K562 (cell line): Measurements from ENCODE around the gene FERMT3. TPM values are rescaled to one million over a fixed set of nuclear protein-coding genes. Genes with fewer than 3 reads are reported as not detected.
A peak's percentile ranks its signal among the peaks of the same experiment; 100 is the strongest.

ENCODE experiments used
- CEBPG ChIP-seq, 3 experiments: fragments of 200-800 bp in 1 of 3; sonication (Bioruptor generic) in 1 of 3; sonication (generic) in 1 of 3; formaldehyde crosslinking in 1 of 3; IDR thresholded peaks in 2 of 3; conservative IDR thresholded peaks in 1 of 3; 2 replicates each; pipeline versions ENCODE4 v1.6.1 to v1.8.0; 2016 to 2022; ENCODE audit warnings: missing compliant biosample characterization in 2 of 3, missing genetic modification characterization in 2 of 3, mild to moderate bottlenecking in 1 of 3, missing genetic modification reagents in 1 of 3
- FOXP1 ChIP-seq: sonication (generic); formaldehyde crosslinking; IDR thresholded peaks from 2 replicates; pipeline ENCODE4 v1.8.0; 2022; ENCODE audit warnings: mild to moderate bottlenecking, missing genetic modification reagents
- GATAD2A ChIP-seq: fragments of 450-650 bp; IDR thresholded peaks from 2 replicates; pipeline ENCODE4 v1.6.1; 2017
- HMG20A ChIP-seq: fragments of 450-650 bp; formaldehyde crosslinking; conservative IDR thresholded peaks from 2 replicates; pipeline ENCODE4 v1.4.0; 2020; ENCODE audit warnings: mild to moderate bottlenecking, mixed read lengths
- HNRNPH1 ChIP-seq: fragments of 200-400 bp; formaldehyde crosslinking; optimal IDR thresholded peaks from 2 replicates; pipeline ENCODE3; 2017; ENCODE audit warnings: low read depth, mild to moderate bottlenecking, low read length, moderate library complexity
- JUNB ChIP-seq: fragments of 450-650 bp; formaldehyde crosslinking; conservative IDR thresholded peaks from 2 replicates; pipeline ENCODE4 v1.4.0; 2020; ENCODE audit warnings: mild to moderate bottlenecking
- NELFE ChIP-seq: IDR thresholded peaks from 2 replicates; pipeline ENCODE4 v1.6.1; 2011; ENCODE audit warnings: mild to moderate bottlenecking; ENCODE audit not compliant: insufficient read depth, insufficient read length
- NFE2L1 ChIP-seq: fragments of 450-650 bp; IDR thresholded peaks from 2 replicates; pipeline ENCODE4 v1.6.1; 2016; ENCODE audit warnings: missing genetic modification characterization, low read depth, mild to moderate bottlenecking, missing compliant biosample characterization, moderate library complexity, borderline replicate concordance
- RBFOX2 ChIP-seq: fragments of 200-400 bp; formaldehyde crosslinking; IDR thresholded peaks from 2 replicates; pipeline ENCODE4 v1.6.1; 2017; ENCODE audit warnings: low read depth, mild to moderate bottlenecking, low read length, moderate library complexity
- SOX6 ChIP-seq: fragments of 450-650 bp; IDR thresholded peaks from 2 replicates; pipeline ENCODE4 v1.6.1; 2014; ENCODE audit warnings: mild to moderate bottlenecking
- TCFL5 ChIP-seq: fragments of 250-450 bp; sonication (Bioruptor Pico); conservative IDR thresholded peaks from 2 replicates; pipeline ENCODE4 v1.6.1; 2021; ENCODE audit warnings: mild to moderate bottlenecking, moderate library complexity, matching md5 sums
- YY1 ChIP-seq, 3 experiments: IDR thresholded peaks; 2 replicates each; pipeline ENCODE4 v1.6.1; 2011; ENCODE audit warnings: low read length in 2 of 3, mild to moderate bottlenecking in 2 of 3, moderate library complexity in 2 of 3, borderline replicate concordance in 1 of 3, control low read depth in 1 of 3, low read depth in 1 of 3; ENCODE audit not compliant: insufficient read depth in 3 of 3, insufficient replicate concordance in 2 of 3, control insufficient read depth in 1 of 3, insufficient read length in 1 of 3; ENCODE audit errors: extremely low read depth in 1 of 3
- ZC3H4 ChIP-seq: sonication (generic); formaldehyde crosslinking; IDR thresholded peaks from 2 replicates; pipeline ENCODE4 v1.9.0; 2021; ENCODE audit warnings: missing genetic modification reagents, borderline replicate concordance
- ZNF224 ChIP-seq: sonication (generic); formaldehyde crosslinking; IDR thresholded peaks from 2 replicates; pipeline ENCODE4 v1.8.0; 2022; ENCODE audit warnings: mild to moderate bottlenecking, missing genetic modification reagents
- ZNF507 ChIP-seq: conservative IDR thresholded peaks from 2 replicates; pipeline ENCODE4 v1.6.1; 2017; ENCODE audit warnings: missing genetic modification characterization, missing compliant biosample characterization
- ZNF57 ChIP-seq: fragments of 450-650 bp; formaldehyde crosslinking; IDR thresholded peaks from 2 replicates; pipeline ENCODE4 v1.4.0; 2020; ENCODE audit warnings: mild to moderate bottlenecking, moderate library complexity
- ZNF699 ChIP-seq: fragments of 250-450 bp; sonication (Bioruptor Pico); IDR thresholded peaks from 2 replicates; pipeline ENCODE4 v1.8.0; 2021; ENCODE audit warnings: mild to moderate bottlenecking, moderate library complexity; ENCODE audit not compliant: insufficient replicate concordance
- polyA plus RNA-seq, 8 experiments: library from polyadenylated mRNA; depleted of rRNA in 4 of 8; stranded (reverse) in 5 of 8; unstranded in 3 of 8; fragments of >200 nt; fragmentation: Nextera tagmentation in 2 of 8; fragmentation: Illumina TruSeq in 1 of 8; extraction: Ambion mirVana in 2 of 8; extraction: Trizol in 1 of 8; gene quantifications; 2 replicates each; pipeline versions ENCODE4 v1.2.1 to v1.2.3, GENCODE V29; 2011 to 2014; ENCODE audit warnings: inconsistent platforms in 1 of 8, missing spikeins in 1 of 8
- total RNA-seq, 7 experiments: library from RNA; depleted of rRNA in 6 of 7; stranded (reverse); fragments of >200 nt in 6 of 7; fragmentation: Illumina TruSeq in 2 of 7; extraction: Trizol in 2 of 7; gene quantifications; 2 replicates each; pipeline versions ENCODE4 v1.2.1 to v1.2.3, GENCODE V29; 2011 to 2021; ENCODE audit warnings: low replicate concordance in 1 of 7
- TF ChIP-seq, protein P1 (sequence below): sonication (generic); formaldehyde crosslinking; IDR thresholded peaks from 2 replicates; pipeline ENCODE4 v1.8.0; 2022; ENCODE audit warnings: mild to moderate bottlenecking, missing genetic modification reagents
- TF ChIP-seq, protein P2 (sequence below): fragments of 450-650 bp; formaldehyde crosslinking; IDR thresholded peaks from 2 replicates; pipeline ENCODE4 v1.4.0; 2020; ENCODE audit warnings: mild to moderate bottlenecking, moderate library complexity
- TF ChIP-seq, protein P3 (sequence below), 3 experiments: fragments of 200-800 bp in 1 of 3; fragments of 250-450 bp in 1 of 3; fragments of 450-650 bp in 1 of 3; sonication (Bioruptor Pico) in 1 of 3; sonication (Bioruptor generic) in 1 of 3; formaldehyde crosslinking in 1 of 3; IDR thresholded peaks; 2 replicates each; pipeline versions ENCODE4 v1.6.1 to v1.8.0; 2016 to 2022; ENCODE audit warnings: mild to moderate bottlenecking in 2 of 3, missing genetic modification characterization in 2 of 3, missing compliant biosample characterization in 1 of 3, moderate library complexity in 1 of 3

The FERMT3 gene
- total and polyA plus RNA-seq, 9 of the 15 experiments (the other 6 are each of a cell fraction or from before 2014, with no cell fraction given): 3.2 to 275 (median 79.7) TPM

DNA sequence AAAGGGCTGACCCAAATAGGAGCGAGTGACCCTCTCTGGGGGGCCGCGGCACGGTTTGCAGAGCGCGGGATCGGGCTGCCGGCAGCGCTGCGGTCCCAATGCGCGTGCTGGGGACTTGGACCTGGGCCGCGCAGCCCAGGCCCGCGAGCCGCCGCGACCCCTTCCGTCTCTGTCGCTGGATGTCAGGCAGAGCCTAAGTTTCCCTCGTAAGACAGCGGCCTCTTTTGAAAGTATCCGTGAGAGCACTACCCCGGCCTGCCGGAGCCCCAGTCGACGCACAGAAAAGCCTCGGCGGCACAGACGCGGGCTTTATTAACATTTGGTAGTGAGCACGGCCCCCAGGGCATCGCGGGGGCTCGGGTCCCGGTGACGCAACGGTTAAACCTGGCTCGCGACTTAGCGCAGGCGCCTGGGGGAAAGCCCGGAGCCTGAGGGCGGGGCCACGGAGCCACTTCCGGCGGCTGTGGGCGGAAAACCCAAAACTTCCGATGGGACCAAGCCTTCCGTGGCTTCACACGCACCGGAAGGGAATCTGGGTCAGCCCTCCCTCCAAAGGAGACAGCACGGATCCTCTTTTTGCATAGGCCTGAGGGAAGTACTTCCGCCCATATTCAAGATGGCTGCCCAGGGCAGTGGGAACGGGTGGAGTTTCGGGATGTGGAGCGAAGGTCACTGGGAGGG lies 63.2 kb downstream of the FERMT3 start (continued):
- TF ChIP-seq YY1 (IDR thresholded peaks at IDR 0.05; ENCODE audit: borderline replicate concordance in 1 of 3, control insufficient read depth in 1 of 3, extremely low read depth in 1 of 3, insufficient read depth in 3 of 3, insufficient read length in 1 of 3, insufficient replicate concordance in 2 of 3, low read depth in 1 of 3, low read length in 2 of 3) (peak; percentile 99 to 100 (median 99)), ZNF507 (tag) (no peak), ZNF699 (CRISPR knock-in tag) (no peak), HMG20A (CRISPR knock-in tag) (no peak), HNRNPH1 (no peak), FOXP1 (CRISPR knock-in tag) (no peak), JUNB (CRISPR knock-in tag) (no peak), NELFE (no peak), ZNF57 (CRISPR knock-in tag) (no peak), CEBPG (CRISPR knock-in tag; IDR thresholded peaks at IDR 0.05) (peak; percentile 93), CEBPG (tag; conservative IDR thresholded peaks at IDR 0.05 in 1 of 2, IDR thresholded peaks at IDR 0.05 in 1 of 2) (peak; percentile 96 to 97), NFE2L1 (tag) (no peak), RBFOX2 (peak; percentile 97), GATAD2A (no peak), ZC3H4 (CRISPR knock-in tag) (no peak; the same call in 1 of the 2 replicates), SOX6 (0 out of 2 replicates have a peak, but pooled peaks have one; percentile 4), ZNF224 (CRISPR knock-in tag) (no peak; the same call in 1 of the 2 replicates), TCFL5 (CRISPR knock-in tag) (no peak)
- TF ChIP-seq, protein P1, sequence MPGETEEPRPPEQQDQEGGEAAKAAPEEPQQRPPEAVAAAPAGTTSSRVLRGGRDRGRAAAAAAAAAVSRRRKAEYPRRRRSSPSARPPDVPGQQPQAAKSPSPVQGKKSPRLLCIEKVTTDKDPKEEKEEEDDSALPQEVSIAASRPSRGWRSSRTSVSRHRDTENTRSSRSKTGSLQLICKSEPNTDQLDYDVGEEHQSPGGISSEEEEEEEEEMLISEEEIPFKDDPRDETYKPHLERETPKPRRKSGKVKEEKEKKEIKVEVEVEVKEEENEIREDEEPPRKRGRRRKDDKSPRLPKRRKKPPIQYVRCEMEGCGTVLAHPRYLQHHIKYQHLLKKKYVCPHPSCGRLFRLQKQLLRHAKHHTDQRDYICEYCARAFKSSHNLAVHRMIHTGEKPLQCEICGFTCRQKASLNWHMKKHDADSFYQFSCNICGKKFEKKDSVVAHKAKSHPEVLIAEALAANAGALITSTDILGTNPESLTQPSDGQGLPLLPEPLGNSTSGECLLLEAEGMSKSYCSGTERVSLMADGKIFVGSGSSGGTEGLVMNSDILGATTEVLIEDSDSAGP (CRISPR knock-in tag): no peak
- TF ChIP-seq, protein P2, sequence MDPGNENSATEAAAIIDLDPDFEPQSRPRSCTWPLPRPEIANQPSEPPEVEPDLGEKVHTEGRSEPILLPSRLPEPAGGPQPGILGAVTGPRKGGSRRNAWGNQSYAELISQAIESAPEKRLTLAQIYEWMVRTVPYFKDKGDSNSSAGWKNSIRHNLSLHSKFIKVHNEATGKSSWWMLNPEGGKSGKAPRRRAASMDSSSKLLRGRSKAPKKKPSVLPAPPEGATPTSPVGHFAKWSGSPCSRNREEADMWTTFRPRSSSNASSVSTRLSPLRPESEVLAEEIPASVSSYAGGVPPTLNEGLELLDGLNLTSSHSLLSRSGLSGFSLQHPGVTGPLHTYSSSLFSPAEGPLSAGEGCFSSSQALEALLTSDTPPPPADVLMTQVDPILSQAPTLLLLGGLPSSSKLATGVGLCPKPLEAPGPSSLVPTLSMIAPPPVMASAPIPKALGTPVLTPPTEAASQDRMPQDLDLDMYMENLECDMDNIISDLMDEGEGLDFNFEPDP (CRISPR knock-in tag): no peak; the same call in 1 of the 2 replicates
- TF ChIP-seq, protein P3, sequence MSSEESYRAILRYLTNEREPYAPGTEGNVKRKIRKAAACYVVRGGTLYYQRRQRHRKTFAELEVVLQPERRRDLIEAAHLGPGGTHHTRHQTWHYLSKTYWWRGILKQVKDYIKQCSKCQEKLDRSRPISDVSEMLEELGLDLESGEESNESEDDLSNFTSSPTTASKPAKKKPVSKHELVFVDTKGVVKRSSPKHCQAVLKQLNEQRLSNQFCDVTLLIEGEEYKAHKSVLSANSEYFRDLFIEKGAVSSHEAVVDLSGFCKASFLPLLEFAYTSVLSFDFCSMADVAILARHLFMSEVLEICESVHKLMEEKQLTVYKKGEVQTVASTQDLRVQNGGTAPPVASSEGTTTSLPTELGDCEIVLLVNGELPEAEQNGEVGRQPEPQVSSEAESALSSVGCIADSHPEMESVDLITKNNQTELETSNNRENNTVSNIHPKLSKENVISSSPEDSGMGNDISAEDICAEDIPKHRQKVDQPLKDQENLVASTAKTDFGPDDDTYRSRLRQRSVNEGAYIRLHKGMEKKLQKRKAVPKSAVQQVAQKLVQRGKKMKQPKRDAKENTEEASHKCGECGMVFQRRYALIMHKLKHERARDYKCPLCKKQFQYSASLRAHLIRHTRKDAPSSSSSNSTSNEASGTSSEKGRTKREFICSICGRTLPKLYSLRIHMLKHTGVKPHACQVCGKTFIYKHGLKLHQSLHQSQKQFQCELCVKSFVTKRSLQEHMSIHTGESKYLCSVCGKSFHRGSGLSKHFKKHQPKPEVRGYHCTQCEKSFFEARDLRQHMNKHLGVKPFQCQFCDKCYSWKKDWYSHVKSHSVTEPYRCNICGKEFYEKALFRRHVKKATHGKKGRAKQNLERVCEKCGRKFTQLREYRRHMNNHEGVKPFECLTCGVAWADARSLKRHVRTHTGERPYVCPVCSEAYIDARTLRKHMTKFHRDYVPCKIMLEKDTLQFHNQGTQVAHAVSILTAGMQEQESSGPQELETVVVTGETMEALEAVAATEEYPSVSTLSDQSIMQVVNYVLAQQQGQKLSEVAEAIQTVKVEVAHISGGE (CRISPR knock-in tag; IDR thresholded peaks at IDR 0.05): peak; percentile 84 to 97 (median 86); a peak in 5 of 6 replicates
